ENCODE data around the gene SAV1. TPM values are rescaled to one million over a fixed set of nuclear protein-coding genes. Genes with fewer than 3 reads are reported as not detected.

SAV1 gene
- polyA plus RNA-seq, 1 of the 3 experiments (the other 2 are of a cell fraction) = 8.9 TPM

GRCh38 chr14:50670196-50670865 lies 2.2 kb upstream of the SAV1 start (continued):
- TF ChIP-seq ZBTB33 (IDR thresholded peaks at IDR 0.05; ENCODE audit: borderline replicate concordance, low read depth) = no peak
- no peak for TF ChIP-seq EP300 (IDR thresholded peaks at IDR 0.05; ENCODE audit: borderline replicate concordance in 1 of 2, low read depth in 1 of 2, low read length in 1 of 2)
- no peak for TF ChIP-seq NFIC (IDR thresholded peaks at IDR 0.05; ENCODE audit: borderline replicate concordance)

DNA sequence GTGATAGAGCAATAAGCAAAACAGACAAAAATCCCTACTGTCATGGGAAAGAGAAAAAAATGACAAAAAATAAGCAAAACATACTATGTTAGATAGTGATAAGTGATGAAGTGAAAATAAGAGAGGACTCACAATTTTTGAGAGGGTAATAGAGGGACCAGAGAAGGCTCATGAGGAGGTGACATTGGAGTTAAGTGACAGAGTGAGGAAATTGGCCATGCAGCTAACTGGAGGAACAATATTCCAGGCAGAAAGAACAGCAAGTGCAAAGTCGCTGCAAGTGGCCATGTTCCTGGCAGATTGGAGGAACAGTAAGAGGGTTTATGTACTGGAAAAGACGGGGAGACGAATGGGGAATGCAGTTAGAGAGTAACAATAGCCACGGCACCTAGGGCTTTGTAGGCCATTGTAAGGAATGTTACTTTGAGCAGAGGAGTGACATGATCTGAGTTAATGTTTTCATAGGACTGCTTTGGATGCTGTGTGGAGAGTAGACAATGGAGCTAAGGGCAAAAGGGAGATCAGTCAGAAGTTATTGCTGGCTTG lies 1.4 kb upstream of the SAV1 start:
- H3K9me2 ChIP-seq = no peaks in the 10 kb centered on the region
- H3K79me2 ChIP-seq (ENCODE audit: insufficient read depth) = peaks cover 31% of the 10 kb centered on the region
- DNase-seq = no peak
- no peaks in the 10 kb centered on the region for H3K9me3 ChIP-seq
- ChIA-PET CTCF (no interaction called here), POLR2A (no interaction called here)
- H3K9ac ChIP-seq = no peak overlapping the region
- no peak overlapping the region for H3K4me3 ChIP-seq (ENCODE audit: low read depth in 2 of 2, low read length in 1 of 2)
- peaks cover 3 to 4% of the 10 kb centered on the region in 2 experiments for H3K36me3 ChIP-seq (replicated peaks in 1 of 2; ENCODE audit: control insufficient read depth in 1 of 2, insufficient read depth in 2 of 2, low read length in 1 of 2)
- H4K20me1 ChIP-seq (ENCODE audit: insufficient read depth) = peaks cover 8% of the 10 kb centered on the region; the same call in 1 of the 2 replicates
- peaks cover 11 to 16% of the 10 kb centered on the region in 2 experiments for H3K4me1 ChIP-seq (ENCODE audit: control insufficient read depth in 1 of 2, insufficient read depth in 2 of 2, low read depth in 1 of 2, low read length in 1 of 2)
- H2AFZ ChIP-seq (ENCODE audit: low read depth) = peak overlapping the region; percentile 32; the same call in 1 of the 2 replicates
- 85% methylated on average over 4 of the region's 4 CpGs for WGBS (ENCODE audit: low lambda C conversion rate)
- peaks cover 6% of the 10 kb centered on the region for H3F3A ChIP-seq (replicated peaks; ENCODE audit: insufficient read depth)
- TF ChIP-seq SIN3A (IDR thresholded peaks at IDR 0.05; ENCODE audit: borderline replicate concordance, low read depth, low read length) = no peak
- TF ChIP-seq NFIC (IDR thresholded peaks at IDR 0.05; ENCODE audit: borderline replicate concordance) = no peak
- TF ChIP-seq TAF1 (IDR thresholded peaks at IDR 0.05; ENCODE audit: borderline replicate concordance, low read depth, low read length) = no peak
- TF ChIP-seq RCOR1 (IDR thresholded peaks at IDR 0.05; ENCODE audit: low read length) = no peak
- TF ChIP-seq CHD2 (IDR thresholded peaks at IDR 0.05; ENCODE audit: low read length, partially characterized antibody) = no peak
- no peak for TF ChIP-seq EP300 (IDR thresholded peaks at IDR 0.05; ENCODE audit: borderline replicate concordance in 1 of 2, low read depth in 1 of 2, low read length in 1 of 2)
- TF ChIP-seq RAD21 (IDR thresholded peaks at IDR 0.05; ENCODE audit: low read length) = no peak
- TF ChIP-seq JUND (IDR thresholded peaks at IDR 0.05) = no peak
- no peak overlapping the region; the same call in 1 of the 2 replicates for H3K4me2 ChIP-seq
- peak overlapping the region; percentile 89 to 95; a peak in 3 of 4 replicates for H3K27ac ChIP-seq (ENCODE audit: low read depth in 2 of 2, low read length in 1 of 2)
- H3K27me3 ChIP-seq (ENCODE audit: insufficient read depth) = no peaks in the 10 kb centered on the region

GRCh38 chr14:50668826-50669143 lies 679 bp upstream of the SAV1 start:
- H3K9me2 ChIP-seq = no peaks in the 10 kb centered on the region
- DNase-seq = no peak

More at GRCh38 chr14:50668826-50669143, 679 bp upstream of the SAV1 start:
- Histone ChIP-seq H3K9ac (peak overlapping the region; percentile 89), H2AFZ (ENCODE audit: low read depth) (peak overlapping the region; percentile 32), H3K4me2 (peak overlapping the region; percentile 94), H3K9me3 (no peaks in the 10 kb centered on the region), H3K27me3 (ENCODE audit: insufficient read depth) (no peaks in the 10 kb centered on the region), H4K20me1 (ENCODE audit: insufficient read depth) (peaks cover 8% of the 10 kb centered on the region; the same call in 1 of the 2 replicates), H3K4me1 (ENCODE audit: control insufficient read depth in 1 of 2, insufficient read depth in 2 of 2, low read depth in 1 of 2, low read length in 1 of 2) (peaks cover 11 to 16% of the 10 kb centered on the region in 2 experiments), H3K27ac (ENCODE audit: low read depth in 2 of 2, low read length in 1 of 2) (peak overlapping the region; percentile 89 to 95), H3K36me3 (replicated peaks in 1 of 2; ENCODE audit: control insufficient read depth in 1 of 2, insufficient read depth in 2 of 2, low read length in 1 of 2) (peaks cover 7 to 11% of the 10 kb centered on the region in 2 experiments), H3K79me2 (ENCODE audit: insufficient read depth) (peaks cover 38% of the 10 kb centered on the region), H3K4me3 (ENCODE audit: low read depth in 2 of 2, low read length in 1 of 2) (peak overlapping the region; percentile 82 to 98), H3F3A (replicated peaks; ENCODE audit: insufficient read depth) (peaks cover 6% of the 10 kb centered on the region)
- TF ChIP-seq FOXJ3 (CRISPR knock-in tag; IDR thresholded peaks at IDR 0.05) (no peak), CHD2 (IDR thresholded peaks at IDR 0.05; ENCODE audit: low read length, partially characterized antibody) (no peak), GATA2 (CRISPR knock-in tag; IDR thresholded peaks at IDR 0.05) (no peak)
- POLR2A ChIA-PET = interaction anchor here (0.6 to 1.4 kb wide), 10 partner anchors 9 to 333 kb away, joined by 3 to 9 read pairs (median 4); partner anchors contain the start of gene ATL1
- WGBS (ENCODE audit: low lambda C conversion rate) = 11% methylated on average over 6 of the region's 6 CpGs
- CTCF ChIA-PET = interaction anchor here (1.3 kb wide), 1 partner anchor 68 kb away, joined by 3 read pairs; no protein-coding TSS in a partner anchor

All from SK-N-SH (cell line).